HL-60 (cell line): Measurements from ENCODE around the gene LAMC3.

Source experiments
- DNase-seq, 2 experiments: peaks; one replicate each; pipeline ENCODE4 v3.0.0-alpha.2; 2010 to 2020; ENCODE audit warnings: low read depth in 1 of 2, low spot score in 1 of 2
- H3K27ac ChIP-seq: fragments of 250-450 bp; sonication (Bioruptor Pico); replicated peaks from 2 replicates; pipeline ENCODE4 v1.5.1; 2020; ENCODE audit warnings: mild to moderate bottlenecking, moderate library complexity
- H3K27me3 ChIP-seq: fragments of 250-450 bp; sonication (Bioruptor Pico); 2 replicates; pipeline ENCODE4 v1.5.1; 2021; ENCODE audit warnings: mild to moderate bottlenecking, moderate library complexity; ENCODE audit not compliant: insufficient read depth, poor library complexity, severe bottlenecking
- H3K4me3 ChIP-seq: replicated peaks from 2 replicates; pipeline ENCODE4 v1.5.1; 2011; ENCODE audit warnings: mild to moderate bottlenecking, control low read depth, low read length; ENCODE audit not compliant: insufficient read depth
- GABPA ChIP-seq: IDR thresholded peaks from 2 replicates; pipeline ENCODE4 v1.6.1; 2012; ENCODE audit warnings: low read depth
- POLR2AphosphoS5 ChIP-seq: IDR thresholded peaks from 2 replicates; pipeline ENCODE4 v1.6.1; 2012; ENCODE audit warnings: low read depth
- SPI1 ChIP-seq: IDR thresholded peaks from 2 replicates; pipeline ENCODE4 v1.6.1; 2012; ENCODE audit warnings: low read depth, mild to moderate bottlenecking, borderline replicate concordance
- TF ChIP-seq, protein P1 (sequence below): IDR thresholded peaks from one replicate; pipeline ENCODE4 v1.5.1; 2011; ENCODE audit warnings: low read length, control low read depth, inconsistent platforms; ENCODE audit not compliant: insufficient read depth
- TF ChIP-seq, protein P2 (sequence below): IDR thresholded peaks from 2 replicates; pipeline ENCODE4 v1.6.1; 2012; ENCODE audit warnings: low read depth; ENCODE audit not compliant: insufficient replicate concordance

The LAMC3 gene

DNA sequence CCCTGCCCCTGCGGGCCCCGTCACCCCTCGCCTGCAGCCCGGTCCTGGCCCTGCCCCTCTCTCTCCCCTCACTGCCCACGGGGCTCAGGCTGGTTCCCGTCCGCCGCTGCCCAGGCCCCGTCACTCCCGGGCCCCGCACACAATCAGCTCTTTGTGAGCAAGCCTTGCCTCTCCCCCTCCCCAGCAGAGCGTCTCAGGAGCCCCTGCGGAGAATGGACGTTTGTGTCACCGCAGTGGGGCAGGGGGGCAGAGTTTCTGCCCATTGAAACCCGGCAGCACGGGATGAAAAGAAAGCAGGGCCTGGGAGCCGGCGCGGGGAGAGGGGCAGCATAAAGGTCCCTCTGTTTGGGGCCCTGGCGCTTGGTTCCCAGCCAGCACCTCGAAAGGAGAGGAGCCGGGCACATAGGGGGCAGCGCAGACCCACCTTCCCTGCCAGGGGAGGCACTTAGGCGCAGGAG is 102.9 kb downstream of the LAMC3 start:
- no peak overlapping the region for H3K27ac ChIP-seq
- peaks cover 2% of the 10 kb centered on the region for H3K27me3 ChIP-seq
- TF ChIP-seq GABPA (no peak), SPI1 (no peak)
- TF ChIP-seq, protein P1, sequence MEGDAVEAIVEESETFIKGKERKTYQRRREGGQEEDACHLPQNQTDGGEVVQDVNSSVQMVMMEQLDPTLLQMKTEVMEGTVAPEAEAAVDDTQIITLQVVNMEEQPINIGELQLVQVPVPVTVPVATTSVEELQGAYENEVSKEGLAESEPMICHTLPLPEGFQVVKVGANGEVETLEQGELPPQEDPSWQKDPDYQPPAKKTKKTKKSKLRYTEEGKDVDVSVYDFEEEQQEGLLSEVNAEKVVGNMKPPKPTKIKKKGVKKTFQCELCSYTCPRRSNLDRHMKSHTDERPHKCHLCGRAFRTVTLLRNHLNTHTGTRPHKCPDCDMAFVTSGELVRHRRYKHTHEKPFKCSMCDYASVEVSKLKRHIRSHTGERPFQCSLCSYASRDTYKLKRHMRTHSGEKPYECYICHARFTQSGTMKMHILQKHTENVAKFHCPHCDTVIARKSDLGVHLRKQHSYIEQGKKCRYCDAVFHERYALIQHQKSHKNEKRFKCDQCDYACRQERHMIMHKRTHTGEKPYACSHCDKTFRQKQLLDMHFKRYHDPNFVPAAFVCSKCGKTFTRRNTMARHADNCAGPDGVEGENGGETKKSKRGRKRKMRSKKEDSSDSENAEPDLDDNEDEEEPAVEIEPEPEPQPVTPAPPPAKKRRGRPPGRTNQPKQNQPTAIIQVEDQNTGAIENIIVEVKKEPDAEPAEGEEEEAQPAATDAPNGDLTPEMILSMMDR: no peak
- DNase-seq: no peak
- H3K4me3 ChIP-seq: no peak overlapping the region

DNA sequence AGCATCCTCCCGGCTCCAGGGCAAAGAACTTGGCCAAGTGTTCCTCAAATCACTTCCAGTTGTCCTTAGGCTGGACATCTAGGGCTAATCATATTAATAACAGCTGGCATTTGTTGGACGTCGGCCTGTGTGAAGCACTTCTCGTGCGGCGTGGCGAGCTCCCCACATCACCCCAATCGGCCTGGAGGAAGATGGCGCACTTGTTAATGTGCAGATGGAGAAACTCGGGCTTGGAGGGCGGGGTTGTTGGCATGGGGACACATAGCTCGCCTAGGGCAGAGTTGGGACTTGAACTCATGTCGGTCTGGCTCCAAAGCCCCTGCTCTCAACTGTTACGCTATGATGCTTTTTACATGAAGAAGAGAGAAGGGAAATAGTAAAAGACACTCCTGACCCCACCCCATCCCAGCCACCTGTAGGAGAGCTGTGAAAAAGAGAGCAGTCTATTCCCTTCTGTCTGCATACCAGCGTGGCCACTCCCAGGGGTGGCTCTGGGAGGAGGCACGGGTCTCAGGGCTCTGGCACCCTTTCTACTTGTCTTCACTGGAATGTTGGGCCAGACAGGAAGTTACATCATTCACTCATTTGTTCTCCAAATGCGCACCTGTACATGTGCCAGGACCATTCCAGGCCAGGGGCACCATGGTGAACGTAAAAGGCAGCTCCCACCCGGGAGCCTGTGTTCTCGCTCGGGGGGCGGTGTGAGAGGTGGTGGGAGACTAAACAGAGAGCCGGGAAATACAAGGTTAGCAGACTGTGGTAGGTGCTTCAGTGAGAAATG is 103.6 kb downstream of the LAMC3 start:
- no peak for DNase-seq
- TF ChIP-seq SPI1 (no peak), POLR2AphosphoS5 (no peak), GABPA (no peak)
- TF ChIP-seq, protein P1: no peak
- TF ChIP-seq, protein P2, sequence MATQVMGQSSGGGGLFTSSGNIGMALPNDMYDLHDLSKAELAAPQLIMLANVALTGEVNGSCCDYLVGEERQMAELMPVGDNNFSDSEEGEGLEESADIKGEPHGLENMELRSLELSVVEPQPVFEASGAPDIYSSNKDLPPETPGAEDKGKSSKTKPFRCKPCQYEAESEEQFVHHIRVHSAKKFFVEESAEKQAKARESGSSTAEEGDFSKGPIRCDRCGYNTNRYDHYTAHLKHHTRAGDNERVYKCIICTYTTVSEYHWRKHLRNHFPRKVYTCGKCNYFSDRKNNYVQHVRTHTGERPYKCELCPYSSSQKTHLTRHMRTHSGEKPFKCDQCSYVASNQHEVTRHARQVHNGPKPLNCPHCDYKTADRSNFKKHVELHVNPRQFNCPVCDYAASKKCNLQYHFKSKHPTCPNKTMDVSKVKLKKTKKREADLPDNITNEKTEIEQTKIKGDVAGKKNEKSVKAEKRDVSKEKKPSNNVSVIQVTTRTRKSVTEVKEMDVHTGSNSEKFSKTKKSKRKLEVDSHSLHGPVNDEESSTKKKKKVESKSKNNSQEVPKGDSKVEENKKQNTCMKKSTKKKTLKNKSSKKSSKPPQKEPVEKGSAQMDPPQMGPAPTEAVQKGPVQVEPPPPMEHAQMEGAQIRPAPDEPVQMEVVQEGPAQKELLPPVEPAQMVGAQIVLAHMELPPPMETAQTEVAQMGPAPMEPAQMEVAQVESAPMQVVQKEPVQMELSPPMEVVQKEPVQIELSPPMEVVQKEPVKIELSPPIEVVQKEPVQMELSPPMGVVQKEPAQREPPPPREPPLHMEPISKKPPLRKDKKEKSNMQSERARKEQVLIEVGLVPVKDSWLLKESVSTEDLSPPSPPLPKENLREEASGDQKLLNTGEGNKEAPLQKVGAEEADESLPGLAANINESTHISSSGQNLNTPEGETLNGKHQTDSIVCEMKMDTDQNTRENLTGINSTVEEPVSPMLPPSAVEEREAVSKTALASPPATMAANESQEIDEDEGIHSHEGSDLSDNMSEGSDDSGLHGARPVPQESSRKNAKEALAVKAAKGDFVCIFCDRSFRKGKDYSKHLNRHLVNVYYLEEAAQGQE: no peak
- no peak overlapping the region for H3K27ac ChIP-seq
- peaks cover 8% of the 10 kb centered on the region for H3K27me3 ChIP-seq
- H3K4me3 ChIP-seq: no peak overlapping the region

DNA sequence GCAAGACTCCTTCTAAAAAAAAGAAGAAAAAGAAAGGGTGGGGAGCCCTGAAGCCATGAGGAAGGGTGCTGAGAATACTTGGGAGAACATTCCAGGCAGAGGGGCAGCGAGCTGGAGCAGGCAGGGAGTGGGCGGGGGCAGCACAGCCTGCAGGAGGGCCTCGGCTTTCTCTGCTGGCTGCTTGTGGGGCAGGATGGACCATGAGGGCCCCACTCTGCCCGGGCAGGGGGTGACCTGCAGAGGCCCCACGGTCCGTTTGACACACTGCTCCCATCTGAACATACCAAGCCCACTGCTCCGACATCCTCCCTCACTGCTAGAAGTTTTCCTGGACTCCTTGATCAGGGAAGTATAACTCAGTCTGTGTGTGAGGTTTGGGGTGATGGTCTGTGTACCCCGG is 104.7 kb downstream of the LAMC3 start:
- Histone ChIP-seq H3K27me3 (peaks cover 8% of the 10 kb centered on the region), H3K4me3 (no peak overlapping the region), H3K27ac (no peak overlapping the region)
- DNase-seq: no peak
- TF ChIP-seq SPI1 (no peak), GABPA (no peak), POLR2AphosphoS5 (no peak)
- TF ChIP-seq, protein P1: no peak
- TF ChIP-seq, protein P2: no peak
